Stomach (tissue), 4 donors: Measurements from ENCODE around the gene TMOD4.

ENCODE experiments used
- CTCF ChIP-seq, 7 experiments: fragments of 450-650 bp in 4 of 7; fragments of 200-600 bp in 3 of 7; sonication (generic) in 3 of 7; IDR thresholded peaks; one replicate each; pipeline ENCODE4 v1.5.1; 2016 to 2019; ENCODE audit warnings: antibody characterized with exemption in 7 of 7, control low read depth in 2 of 7, mild to moderate bottlenecking in 1 of 7
- EP300 ChIP-seq: sonication (generic); formaldehyde crosslinking; IDR thresholded peaks from one replicate; pipeline ENCODE4 v1.6.1; 2017; ENCODE audit warnings: antibody characterized with exemption
- POLR2A ChIP-seq, 4 donors: fragments of 450-650 bp; IDR thresholded peaks; one replicate each; pipeline ENCODE4 v1.6.1; 2016; ENCODE audit warnings: antibody characterized with exemption in 4 of 4, control low read depth in 2 of 4, mild to moderate bottlenecking in 1 of 4, moderate library complexity in 1 of 4

GRCh38 chr1:151142411-151143056 lies 33.2 kb downstream of the TMOD4 start:
- TF ChIP-seq CTCF (IDR thresholded peaks at IDR 0.05), result no peak
- TF ChIP-seq POLR2A (IDR thresholded peaks at IDR 0.05), result no peak
- TF ChIP-seq EP300, result no peak
